GM03348 (cell line): Measurements from ENCODE around the gene ADM2.

Experiments
- DNase-seq: peaks from one replicate; pipeline ENCODE4 v3.0.0; 2012; ENCODE audit warnings: low spot score

Gene ADM2

DNA sequence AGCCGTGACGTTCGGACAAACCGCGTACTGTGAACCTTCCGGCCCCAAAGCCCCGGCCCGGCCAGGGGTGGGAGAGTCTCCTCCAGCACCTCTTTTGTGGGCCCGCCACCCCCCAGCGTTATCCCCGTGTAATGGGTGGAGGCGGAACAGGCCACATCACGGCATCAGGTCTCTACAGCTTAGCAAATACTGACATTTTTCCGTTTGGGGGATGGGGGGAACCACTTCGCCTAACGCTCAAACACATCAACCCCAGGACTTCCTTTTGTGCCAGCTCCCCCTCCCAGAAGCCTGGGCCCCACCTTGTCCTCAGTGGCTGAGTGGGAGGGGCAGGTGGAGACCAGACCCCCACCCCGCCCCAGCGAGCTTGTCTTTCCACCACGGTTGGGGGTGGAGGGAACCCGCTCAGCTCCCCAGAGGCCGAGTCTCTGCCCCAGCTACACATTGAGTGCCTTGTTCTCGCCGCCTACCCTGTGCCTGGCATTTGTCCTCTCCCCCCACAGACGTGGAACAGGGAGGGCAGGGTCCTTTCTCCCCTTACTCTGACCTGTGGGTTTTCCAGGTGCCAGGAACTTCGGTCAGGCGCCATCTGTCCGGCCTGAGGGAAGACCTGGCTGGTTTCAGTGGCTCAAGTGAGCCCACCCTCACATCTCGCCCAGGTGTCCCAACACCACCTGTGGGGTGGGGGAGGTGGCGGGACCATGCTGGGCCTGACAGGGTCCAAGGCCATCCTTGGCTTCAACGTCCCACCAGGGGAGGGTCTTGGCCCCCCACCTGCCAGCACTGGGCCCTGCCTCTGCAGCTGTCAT is 36.1 kb upstream of the ADM2 start:
- DNase-seq: no peak

- peak; percentile 37 for DNase-seq
Measured at GRCh38 chr22:50445880-50446707, 35.2 kb upstream of the ADM2 start.

GRCh38 chr22:50446708-50447575 is 34.4 kb upstream of the ADM2 start:
- no peak for DNase-seq

DNA sequence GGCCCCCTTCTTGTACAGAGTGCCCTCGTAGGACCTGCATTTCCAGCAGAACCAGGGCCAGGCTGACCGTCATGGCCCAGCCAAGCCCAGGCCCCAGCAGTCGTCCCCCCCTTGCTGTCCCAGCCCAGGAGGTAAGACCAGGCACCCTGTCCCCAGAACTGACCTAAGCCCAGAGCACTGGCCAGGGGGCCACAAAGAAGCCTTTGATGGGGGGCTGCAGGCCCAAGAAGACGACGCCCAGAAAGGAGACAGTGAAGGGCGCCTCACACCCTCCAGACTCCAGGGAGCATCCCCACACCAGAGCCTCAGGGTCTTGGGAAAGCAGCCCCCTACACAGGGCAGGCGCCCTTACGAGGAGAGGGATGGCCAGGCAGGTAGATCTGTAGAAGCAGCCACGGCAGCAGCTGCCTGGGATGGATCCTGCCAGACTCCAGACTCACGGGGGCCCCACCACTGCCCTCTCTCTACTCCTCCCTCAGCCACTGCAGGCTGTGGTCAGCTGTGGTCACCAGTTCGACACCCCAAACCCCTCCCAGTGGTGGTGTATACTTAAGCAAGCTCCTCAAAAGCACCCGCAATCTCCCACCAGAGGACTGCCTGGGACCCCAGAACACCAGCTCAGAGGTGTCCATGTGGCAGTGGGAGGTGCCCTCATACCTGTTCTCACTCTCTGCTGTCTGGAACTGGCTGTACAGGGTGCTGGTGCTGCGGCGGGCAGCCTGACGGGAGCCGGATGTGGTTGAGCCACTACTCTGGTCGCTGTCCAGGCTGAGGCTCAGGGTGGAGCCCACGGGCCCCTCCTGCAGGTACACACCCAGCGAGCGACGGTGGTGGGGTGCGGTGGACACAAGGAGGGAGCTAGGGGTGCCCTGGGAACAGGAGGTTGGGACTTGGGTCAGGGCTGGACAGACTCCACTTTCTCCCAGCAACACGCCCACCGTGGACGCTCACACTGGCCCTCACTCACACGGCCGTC is 33.5 kb upstream of the ADM2 start:
- DNase-seq: no peak

- DNase-seq: no peak
Measured at GRCh38 chr22:50452649-50453048, 28.7 kb upstream of the ADM2 start.

DNA sequence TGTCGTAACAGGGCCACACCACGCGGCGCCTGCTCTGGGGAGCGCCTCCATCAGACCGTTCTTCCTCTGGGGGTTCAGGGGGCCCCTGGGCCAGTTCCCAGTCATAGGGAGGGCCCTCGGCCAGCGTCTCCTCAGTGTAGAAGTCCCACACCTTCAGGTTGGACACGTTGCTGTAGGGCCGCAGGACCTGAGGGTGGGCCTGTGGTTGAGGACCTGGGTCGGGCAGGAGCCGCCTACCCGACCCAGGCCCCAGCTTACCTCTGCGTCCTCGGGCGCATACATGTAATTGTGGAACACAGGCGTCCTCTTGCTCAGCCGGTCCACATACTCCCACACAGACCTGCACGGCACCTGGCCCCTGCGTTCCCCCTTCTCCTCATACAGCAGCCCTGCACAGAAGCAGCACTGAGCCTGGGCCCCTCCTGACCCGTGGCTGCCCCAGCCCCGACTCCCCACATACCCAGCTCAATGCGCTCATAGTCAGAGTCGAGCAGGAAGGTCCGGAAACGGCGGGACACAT is 26.7 kb upstream of the ADM2 start:
- DNase-seq: no peak

DNA sequence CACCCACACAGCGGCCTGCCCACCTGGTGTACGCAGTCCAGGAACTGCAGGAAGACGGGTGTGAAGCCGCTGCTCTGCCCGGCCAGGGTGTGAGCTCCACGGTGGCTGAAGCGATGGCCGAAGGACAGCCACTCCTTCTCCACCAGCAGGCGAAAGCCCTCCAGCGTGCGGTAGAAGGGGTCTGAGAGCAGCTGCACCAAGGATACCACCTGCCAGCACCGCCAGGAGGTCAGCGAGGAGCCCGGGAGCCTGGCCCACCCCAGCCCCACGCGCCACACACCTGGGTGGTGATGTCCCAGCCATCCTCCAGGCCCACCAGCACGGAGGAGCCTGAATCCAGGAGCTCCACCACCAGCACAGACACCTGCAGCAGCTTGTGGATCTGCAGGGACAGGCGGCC is 26.1 kb upstream of the ADM2 start:
- DNase-seq: no peak

- no peak for DNase-seq
Measured at GRCh38 chr22:50456026-50456425, 25.3 kb upstream of the ADM2 start.

DNA sequence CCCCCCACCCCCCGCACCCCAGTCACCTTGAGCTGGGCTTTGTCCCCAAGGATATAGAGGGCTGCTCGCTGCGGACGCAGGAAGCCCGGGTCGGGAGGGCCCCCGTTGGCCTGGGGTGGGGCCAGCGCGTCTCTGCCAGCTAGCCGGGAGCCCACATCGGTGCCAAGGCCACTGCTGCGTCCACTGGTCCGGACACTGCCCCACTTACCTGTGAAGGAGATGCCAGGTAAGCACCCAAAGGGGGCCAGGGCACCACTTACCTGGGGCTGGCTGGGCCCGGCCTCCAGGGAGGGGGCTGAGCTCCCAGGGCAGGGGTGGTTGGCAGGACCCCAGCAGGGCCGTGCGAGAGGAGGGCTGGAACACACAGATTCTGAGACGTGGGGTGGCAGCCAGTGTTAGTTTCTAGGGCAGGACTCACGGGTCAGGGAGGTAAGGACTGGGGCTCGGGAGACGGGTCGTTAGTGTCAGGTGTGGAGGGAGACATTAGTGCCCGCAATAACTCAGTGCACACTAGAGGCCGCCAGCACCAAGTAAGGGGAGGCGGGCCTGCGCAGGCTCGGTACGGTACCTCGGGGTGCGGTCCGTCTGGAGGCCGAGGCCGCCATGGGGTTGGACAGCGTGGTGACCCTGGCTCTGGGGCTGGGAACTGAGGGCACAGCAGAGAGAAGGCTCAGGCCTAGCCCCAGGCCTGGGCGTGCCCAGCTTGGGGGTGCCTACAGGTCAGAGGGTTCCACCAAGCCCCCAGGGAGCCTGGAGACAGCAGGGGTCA is 24.7 kb upstream of the ADM2 start:
- DNase-seq: no peak

GRCh38 chr22:50459016-50459415 is 22.3 kb upstream of the ADM2 start:
- no peak for DNase-seq

- DNase-seq: no peak
Measured at GRCh38 chr22:50459496-50460140, 21.7 kb upstream of the ADM2 start.

DNA sequence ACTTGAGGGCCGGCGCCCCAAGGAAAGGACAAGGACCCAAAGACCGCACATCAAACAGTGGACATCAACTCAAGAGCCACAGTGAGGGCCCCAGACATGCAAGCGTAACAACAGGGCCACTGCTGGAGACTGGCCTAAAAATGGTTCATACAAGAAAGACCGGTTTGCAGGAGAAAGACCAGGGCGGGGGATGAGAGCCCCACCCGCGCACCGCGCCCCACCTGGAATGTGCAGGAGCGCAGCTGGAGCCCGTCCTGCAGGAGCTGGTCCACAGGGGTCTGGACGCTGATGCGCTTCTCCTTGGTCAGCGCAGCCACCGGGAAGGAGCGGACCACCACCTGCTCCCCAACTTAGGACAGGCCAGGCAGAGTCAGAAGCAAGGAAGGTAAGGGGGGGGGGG is 20.4 kb upstream of the ADM2 start:
- no peak for DNase-seq

DNA sequence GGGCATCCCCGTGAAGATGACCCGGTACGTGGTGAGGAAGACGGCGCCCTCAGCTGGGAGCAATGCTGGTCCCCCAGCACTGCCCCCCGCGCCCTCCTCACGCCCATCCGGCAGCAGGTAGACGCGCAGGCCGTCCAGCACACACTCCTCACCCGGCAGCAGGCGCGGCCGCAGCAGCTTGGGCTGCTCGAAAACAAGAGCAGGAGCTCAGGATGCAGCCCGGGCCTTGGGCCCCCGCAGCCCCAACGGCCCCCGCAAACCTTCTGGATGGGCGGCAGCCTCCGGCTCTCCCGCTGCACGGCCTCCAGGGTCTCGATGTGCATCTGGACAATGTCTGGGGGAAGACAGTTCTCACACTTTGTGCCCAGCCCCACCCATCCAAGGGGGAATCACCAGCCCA is 19.8 kb upstream of the ADM2 start:
- no peak for DNase-seq

DNA sequence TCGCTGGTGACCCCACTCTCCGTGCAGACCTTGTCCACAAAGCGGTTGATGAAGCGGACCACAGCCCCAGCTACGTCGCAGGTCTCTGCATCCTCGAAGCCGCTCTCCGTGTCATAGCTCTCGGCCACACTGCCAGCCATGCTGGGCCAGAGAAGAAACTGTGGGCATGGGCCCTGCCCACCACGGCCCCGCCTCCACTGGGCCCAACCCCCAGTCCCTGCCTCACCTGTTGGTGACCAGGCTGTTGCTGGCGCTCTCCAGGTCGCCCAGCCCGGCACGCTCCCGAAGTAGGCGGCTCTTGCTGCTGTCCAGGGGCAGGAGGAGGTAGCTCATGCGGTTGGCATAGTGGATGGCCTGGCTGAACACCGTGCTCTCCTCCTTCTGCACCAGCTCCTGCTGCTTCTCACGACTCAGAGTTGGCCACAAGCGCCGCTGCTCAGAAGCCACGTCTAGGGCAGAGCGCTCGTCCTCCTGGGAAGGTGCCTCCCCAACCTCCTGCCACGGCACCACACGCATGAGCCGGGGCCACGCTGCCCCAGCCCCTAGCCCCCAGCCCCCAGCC is 19.3 kb upstream of the ADM2 start:
- no peak for DNase-seq

DNA sequence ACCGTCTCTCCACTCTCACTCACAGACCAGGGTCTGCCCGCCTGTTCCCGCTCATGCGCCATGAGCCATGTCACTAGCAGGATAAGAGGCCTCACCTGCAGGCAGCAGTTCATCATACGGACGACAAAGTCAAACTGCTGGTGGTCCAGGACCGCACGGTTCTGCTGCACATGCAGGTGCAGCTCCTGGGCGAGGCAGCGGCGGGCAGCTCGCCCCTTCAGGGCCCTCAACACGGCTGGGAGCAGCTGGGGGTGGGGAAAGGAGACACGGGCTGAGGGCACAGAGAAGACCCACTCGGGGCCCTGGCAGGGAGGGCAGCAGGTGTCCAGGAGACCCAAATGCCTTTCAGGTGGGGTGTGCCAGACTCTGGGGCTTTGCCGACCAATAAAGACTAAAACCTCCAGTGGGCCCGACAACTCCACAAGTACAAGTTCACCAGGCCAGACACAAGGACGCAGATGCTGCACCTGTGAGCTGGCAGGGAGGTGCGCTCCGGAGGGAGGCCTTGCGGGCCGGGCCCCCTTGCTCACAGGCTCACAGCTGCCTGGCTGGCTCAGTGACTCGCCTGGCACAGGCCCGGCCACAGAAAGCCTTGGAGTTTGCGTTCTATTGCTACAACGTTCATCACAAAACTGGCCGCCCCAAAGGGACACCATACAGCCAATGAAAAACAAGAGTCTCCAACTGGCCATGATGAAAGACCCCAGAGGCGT is 18.0 kb upstream of the ADM2 start:
- DNase-seq: no peak

DNA sequence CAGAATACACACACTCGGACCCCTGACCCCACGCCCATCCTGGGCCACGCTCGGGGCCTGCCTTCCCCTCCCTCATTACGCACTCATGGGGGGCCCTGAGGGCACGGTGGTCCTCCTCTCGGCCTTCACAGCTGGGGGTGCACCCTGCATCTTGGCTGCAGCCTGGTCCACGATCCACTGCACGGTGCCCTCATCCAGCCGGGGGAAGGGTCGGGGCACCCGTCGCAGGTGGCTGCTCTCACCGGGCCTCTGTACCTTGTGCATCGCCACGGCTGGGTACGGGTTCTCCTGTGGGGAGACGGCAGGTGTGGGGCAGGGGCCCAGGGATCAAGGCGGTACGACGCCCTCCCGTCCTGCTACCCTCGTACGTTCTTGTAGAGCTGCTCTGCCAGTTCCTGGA is 16.9 kb upstream of the ADM2 start:
- no peak for DNase-seq

- no peak for DNase-seq
Measured at GRCh38 chr22:50465066-50465930, 16.0 kb upstream of the ADM2 start.

- no peak for DNase-seq
Measured at GRCh38 chr22:50467341-50467740, 14.0 kb upstream of the ADM2 start.
